GM19035 (cell line): ENCODE measurements around the gene FHIP2A.
A peak's percentile ranks its signal among the peaks of the same experiment; 100 is the strongest.
"Not testable (repeated sequence)": the region's sequence is repeated elsewhere in the genome, so short reads cannot be mapped to it uniquely, and the experiment has no call there.

Experiments
- ATAC-seq: cut with Tn5 transposase; IDR thresholded peaks from one replicate; pipeline ENCODE4 v1.9.1; 2021; ENCODE audit not compliant: unreplicated experiment

The FHIP2A gene

DNA sequence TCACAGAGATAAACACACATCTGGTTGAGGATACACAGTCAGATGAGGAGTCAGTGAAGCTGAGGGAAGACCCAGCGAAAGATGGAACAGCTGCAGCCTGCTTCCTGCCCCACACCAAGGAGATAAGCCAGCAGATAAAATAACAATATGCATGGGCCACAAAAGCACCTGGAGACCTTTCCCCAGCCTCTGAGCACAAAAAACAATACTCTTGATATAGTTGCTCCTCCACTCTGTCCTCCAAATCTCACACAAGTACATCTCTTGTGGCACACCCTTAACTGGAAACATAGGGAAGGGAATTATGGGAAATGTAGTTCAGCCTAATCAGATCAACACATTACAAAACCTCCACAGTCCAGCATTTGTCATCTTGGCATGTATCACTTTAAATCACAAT, 9.7 kb upstream of the FHIP2A start:
- ATAC-seq: no peak

GRCh38 chr10:114815791-114816190, 5.8 kb upstream of the FHIP2A start:
- ATAC-seq: no peak

- no peak for ATAC-seq
These were observed 5.3 kb upstream of the FHIP2A start for GRCh38 chr10:114816308-114816707.

- no peak for ATAC-seq
These were observed 2.3 kb upstream of the FHIP2A start for GRCh38 chr10:114819322-114819721.

- ATAC-seq: peak; percentile 41
These were observed 399 bp downstream of the FHIP2A start for GRCh38 chr10:114821915-114822443.

DNA sequence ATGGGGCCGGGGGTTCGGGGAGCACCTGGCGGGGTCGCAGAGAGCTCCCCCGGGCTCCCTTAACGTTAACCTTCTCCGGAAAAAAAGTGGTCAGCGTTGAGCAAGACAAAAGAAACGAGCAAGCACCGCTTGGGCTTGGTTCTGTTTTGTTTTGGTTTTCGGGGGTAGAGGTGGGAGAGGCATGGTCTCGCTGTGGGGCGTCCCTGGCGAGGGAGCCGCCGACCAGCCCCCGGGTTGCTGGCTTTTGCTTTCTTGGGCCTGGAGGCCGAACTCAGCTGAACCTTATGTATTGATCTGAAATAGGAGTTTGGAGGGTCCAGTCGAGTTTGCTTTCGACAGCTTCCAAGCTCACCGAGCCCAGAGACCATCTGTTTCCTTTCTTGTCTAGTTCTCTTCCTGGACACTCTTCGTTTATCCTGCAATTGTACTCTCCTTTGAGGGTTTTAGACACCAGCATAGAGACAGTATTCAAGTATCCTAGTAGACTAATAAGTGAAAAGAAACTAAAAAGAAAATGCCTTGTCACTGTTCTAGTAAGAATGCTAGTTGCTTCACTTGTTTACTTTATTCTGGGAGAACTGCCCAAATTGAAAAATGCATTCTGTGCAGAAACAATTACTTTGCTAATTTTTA, 980 bp downstream of the FHIP2A start:
- ATAC-seq: peak; percentile 25

- ATAC-seq: no peak
These were observed 1.5 kb downstream of the FHIP2A start for GRCh38 chr10:114823077-114823463.

DNA sequence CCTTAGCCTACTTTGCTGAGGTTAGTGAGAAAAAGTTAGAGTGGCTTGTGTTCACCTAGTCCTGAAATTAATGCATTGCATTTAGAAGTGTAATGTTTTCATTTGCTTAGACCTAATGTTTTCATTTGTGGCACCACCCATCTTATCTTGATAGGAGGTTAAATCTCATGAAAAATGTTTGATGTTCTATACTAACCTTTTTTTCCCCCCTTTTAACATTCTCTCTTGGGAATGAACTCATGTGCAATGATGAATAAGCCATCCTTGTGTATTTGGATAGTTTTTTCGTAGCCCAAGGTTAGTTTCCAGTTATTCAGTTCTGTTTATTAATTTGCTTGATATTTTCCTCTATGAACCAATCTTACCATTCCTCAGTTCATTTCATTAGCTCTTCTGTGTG, 2.8 kb downstream of the FHIP2A start:
- ATAC-seq: no peak

DNA sequence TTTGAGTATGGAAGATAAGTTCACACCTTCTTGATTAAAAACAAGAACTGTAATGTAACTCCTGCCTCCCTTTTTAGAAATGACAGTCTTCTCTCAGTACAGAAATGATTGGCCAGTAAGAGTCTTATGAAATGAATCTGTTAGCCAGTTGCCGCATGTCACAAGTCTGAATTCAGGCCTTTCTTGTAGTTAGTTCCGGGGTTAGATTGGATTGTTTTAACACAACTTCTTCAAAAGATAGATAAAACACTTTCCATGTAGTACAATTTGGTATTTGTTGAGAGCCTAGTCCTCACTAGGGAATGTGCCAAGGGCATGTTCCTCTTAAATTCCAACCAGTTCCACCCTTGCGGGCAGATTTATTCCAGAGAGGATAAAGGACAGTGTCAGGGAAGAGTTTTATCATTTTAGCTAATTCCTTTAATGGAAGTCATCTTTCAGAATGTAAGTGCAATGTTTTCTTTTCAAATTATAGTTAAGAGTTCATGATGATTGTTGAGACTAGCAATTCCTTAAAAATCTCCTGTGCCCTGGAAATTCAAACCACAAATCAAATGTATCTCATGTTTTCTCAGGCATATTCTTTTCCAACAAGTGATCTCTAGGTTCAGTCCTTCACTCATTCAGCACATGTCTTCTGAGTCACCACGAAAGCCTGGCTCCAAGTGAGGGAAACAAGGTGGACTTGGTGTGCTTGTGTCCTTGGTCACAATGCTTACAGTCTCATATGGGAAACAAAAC, 4.1 kb downstream of the FHIP2A start:
- ATAC-seq: peak; percentile 44

DNA sequence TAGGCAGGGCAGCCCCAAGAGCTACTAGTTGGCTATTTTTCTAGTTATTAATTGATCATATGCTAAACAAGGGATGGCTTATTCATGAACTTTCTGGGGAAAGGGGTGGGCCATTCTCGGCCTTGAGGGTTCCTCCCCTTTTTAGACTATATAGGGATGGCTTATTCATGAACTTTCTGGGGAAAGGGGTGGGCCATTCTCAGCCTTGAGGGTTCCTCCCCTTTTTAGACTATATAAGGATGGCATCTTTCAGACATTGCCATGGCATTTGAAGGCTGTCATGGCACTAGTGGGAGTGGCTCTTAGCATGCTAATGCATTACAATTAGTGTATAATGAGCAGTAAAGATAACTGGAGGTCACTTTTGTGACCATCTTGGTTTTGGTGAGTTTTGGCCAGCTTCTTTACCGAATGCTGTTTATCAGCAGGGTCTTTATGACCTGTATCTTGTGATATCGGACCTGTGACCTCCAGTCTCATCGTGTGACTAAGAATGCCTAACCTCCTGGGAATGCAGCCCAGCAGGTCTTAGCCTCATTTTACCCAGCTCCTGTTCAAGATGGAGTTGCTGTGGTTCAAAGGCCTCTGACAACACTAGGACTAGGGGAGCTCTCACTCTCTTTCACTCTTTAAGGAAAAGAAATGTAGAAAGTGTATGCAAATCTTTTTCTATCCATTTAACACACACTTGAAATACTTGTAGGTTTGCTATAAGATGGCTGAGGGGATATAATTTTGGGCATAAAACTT, 7.8 kb downstream of the FHIP2A start:
- ATAC-seq: no peak

GRCh38 chr10:114831186-114831867, 9.7 kb downstream of the FHIP2A start:
- no peak for ATAC-seq

DNA sequence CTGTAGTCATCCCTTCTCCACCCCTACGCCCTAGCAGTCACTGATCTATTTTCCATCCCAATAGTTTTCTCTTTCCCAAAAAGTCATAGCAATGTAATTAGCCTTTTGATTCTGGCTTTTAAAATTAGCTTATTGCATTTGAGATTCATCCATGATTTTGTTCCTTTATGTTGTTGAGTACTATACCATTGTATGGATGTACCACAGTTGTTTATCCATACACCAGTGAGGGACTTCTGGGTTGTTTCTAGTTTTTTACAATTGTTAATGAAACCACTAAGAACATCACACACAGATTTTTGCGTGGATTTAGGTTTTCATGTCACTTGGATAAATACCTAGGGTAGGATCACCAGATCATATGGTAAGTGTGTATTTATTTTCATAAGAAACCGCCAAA, 16.1 kb downstream of the FHIP2A start:
- no peak for ATAC-seq

GRCh38 chr10:114839901-114840300, 18.3 kb downstream of the FHIP2A start:
- ATAC-seq: no peak

DNA sequence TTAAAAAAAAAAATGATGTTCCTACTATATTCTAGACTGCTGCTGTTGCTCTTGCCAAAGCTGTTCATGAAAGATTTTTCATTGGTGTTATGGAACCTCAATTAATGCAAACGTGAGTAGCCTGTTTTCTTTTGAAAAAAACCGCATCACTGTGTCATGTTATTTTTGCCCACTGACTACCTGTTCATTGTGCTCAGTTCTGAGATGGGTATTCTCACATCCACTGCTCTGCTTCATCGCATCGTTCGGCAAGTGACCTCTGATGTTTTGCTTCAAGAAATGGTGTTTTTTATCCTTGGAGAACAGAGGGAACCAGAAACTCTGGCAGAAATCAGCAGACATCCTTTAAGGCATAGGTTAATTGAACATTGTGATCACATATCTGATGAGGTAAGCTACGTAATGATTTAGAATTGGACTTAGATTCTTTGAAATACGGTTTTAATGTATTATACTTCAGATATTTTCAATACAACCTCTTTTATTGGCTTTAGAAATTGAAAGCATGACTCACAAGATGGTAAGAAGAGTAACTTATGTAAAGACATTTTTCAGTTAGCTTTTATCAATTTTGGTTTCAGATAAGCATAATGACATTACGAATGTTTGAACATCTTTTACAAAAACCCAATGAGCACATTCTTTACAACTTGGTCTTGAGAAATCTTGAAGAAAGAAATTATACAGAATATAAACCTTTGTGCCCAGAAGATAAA, 24.6 kb downstream of the FHIP2A start:
- ATAC-seq: no peak

DNA sequence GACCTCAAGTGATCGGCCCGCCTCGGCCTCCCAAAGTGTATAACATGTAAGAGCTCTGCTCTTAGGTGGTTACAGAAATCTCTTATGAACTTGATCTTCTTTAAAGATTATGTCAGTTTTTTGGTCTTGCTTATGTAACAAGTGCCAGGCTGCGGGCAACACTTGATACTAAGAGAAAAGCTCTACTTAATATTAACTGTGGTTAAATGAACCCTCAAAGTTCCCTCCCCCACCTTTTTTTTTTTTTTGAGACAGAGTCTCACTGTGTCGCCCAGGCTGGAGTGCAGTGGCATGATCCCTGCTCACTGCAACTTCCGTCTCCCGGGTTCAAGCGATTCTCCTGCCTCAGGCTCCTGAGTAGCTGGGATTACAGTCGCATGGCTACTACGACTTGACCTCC, 25.9 kb downstream of the FHIP2A start:
- ATAC-seq: not testable (repeated sequence)

- ATAC-seq: no peak
These were observed 28.1 kb downstream of the FHIP2A start for GRCh38 chr10:114849674-114850073.

GRCh38 chr10:114850126-114850525, 28.5 kb downstream of the FHIP2A start:
- no peak for ATAC-seq

- ATAC-seq: no peak
These were observed 29.8 kb downstream of the FHIP2A start for GRCh38 chr10:114851336-114851735.

DNA sequence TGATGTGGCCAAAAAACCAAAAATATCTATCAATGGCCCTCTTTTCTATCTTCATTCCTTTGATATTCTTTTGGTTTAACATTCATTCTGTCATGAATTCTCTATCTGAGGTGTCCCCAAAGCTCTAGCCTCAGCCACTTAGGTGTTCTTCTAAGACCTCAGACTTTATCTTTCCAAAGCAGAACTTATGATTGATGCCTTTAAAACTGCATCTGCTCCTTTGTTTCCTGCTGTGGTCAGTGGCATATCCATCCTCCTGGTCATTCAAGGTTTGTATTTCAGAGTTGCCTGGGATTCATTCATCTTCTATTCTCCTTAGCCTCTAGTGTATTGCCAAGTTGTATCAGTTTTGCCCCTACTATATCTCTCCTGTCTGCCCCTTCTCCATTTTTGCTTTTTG, 30.6 kb downstream of the FHIP2A start:
- no peak for ATAC-seq

GRCh38 chr10:114854906-114855305, 33.3 kb downstream of the FHIP2A start:
- ATAC-seq: no peak
